ENCODE data around the gene MYOCOS.
"Not testable (repeated sequence)": the region's sequence is repeated elsewhere in the genome, so short reads cannot be mapped to it uniquely, and the experiment has no call there.

Gene MYOCOS

DNA sequence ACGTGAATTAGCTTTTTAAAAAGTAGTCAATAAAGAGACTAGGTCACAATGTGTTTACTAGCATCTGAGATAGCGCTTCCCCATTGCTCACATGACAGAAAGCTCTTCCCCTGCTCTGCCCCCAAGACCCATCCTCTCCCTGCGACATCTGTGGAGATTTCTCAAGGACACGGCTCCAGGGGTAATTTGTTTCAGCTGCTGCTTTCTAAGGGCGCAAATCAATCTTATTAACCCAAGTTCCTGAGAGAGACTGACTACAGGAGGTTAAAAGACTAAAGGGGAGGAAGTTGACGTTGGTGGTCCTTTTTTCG, at the start of gene MYOCOS:
Gene MYOCOS (plus strand): TSS at position 92 of the 311 bp plus-strand sequence. CDS start 1,641 bp downstream, outside the sequence.
- no peak for DNase-seq (ENCODE audit: low read depth in 2 of 2)

GRCh38 chr1:171576144-171576543, 45.9 kb upstream of the MYOCOS start:
- no peak for DNase-seq (ENCODE audit: low read depth in 2 of 2)

DNA sequence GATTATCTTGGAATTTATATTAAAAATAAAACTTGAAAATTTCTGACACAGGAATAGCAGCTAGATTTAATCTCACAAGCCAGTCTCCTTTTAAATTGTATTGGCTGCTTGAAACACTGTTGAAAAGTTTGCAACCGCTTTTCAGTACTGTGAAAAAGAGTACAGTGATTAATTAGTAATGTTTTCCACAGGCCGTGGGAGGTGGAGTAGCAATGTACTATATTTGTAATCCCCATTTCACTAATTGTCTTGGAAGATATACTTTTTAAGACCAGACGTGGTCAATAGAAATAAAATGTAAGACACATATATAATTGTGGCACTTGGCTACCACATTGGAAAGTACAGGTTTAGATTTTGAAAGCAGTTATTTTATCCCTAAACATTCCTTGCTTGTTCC, 40.8 kb upstream of the MYOCOS start:
- no peak for DNase-seq (ENCODE audit: low read depth in 2 of 2)

GRCh38 chr1:171581766-171582165, 40.3 kb upstream of the MYOCOS start:
- DNase-seq (ENCODE audit: low read depth in 2 of 2): no peak

GRCh38 chr1:171582589-171582988, 39.5 kb upstream of the MYOCOS start:
- DNase-seq (ENCODE audit: low read depth in 2 of 2): no peak

GRCh38 chr1:171583591-171584201, 38.3 kb upstream of the MYOCOS start:
- no peak for DNase-seq (ENCODE audit: low read depth in 2 of 2)

DNA sequence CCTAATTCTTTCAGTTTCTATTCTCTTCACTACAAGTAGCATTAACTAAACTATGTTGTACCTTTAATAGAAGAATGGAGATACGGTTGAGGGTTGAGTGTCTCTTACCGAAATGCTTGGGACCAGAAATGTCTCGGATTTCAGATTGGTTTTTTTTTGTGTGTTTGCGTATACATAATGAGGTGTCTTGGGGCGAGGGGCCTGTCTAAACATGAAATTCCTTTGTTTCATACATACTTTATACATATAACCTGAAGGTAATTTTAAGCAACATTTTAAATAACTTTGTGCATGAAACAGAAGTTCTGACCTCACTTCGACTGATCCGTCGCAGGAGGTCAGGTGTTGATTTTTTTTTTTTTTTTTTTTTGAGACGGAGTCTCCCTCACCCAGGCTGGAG, 36.3 kb upstream of the MYOCOS start:
- no peak for DNase-seq (ENCODE audit: low read depth in 2 of 2)

GRCh38 chr1:171588230-171588629, 33.8 kb upstream of the MYOCOS start:
- no peak for DNase-seq (ENCODE audit: low read depth in 2 of 2)

GRCh38 chr1:171590022-171590421, 32.0 kb upstream of the MYOCOS start:
- no peak for DNase-seq (ENCODE audit: low read depth in 2 of 2)

- DNase-seq (ENCODE audit: low read depth in 2 of 2): no peak
Observed at GRCh38 chr1:171595324-171595723, 26.7 kb upstream of the MYOCOS start.

DNA sequence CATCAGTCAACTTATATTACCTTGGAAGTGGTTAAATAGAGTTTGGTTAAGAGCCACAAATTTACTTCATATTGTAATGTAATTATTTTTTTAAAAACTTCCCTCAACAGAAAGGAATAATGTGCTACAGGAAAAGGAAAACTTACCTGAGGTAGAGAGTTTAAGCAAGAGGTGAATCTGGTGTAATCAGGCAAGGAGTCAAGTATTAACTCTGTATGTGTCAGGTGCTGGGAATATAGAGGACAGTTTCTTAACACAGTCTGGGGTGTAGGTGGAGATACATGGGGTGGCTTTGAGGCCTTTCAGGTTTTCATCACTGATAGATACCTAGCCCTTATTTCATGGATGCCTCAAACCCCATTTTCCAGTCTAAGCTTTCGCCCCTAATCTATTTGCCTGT, 25.9 kb upstream of the MYOCOS start:
- DNase-seq (ENCODE audit: low read depth in 2 of 2): no peak

GRCh38 chr1:171596705-171597104, 25.3 kb upstream of the MYOCOS start:
- DNase-seq (ENCODE audit: low read depth in 2 of 2): no peak

DNA sequence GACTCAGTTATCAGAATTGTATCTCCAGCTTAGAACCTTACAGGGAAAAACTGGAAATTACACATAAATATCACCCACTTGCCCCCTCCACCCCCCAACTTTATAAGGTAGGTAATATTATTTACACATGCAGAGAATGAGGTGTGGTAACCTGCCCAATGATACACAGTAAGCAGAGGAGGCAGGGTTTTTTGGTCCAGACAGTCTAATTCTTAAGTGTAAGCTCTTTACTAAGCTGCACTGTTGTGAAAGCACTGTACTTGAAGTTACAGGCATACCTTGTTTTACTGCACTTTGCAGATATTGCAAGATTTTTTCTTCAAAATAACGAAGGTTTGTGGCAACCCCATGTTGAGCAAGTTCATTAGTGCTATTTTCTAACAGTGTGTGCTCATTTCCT, 24.8 kb upstream of the MYOCOS start:
- DNase-seq (ENCODE audit: low read depth in 2 of 2): no peak

- not testable (repeated sequence) for DNase-seq (ENCODE audit: low read depth in 2 of 2)
Observed at GRCh38 chr1:171600310-171600709, 21.7 kb upstream of the MYOCOS start.

DNA sequence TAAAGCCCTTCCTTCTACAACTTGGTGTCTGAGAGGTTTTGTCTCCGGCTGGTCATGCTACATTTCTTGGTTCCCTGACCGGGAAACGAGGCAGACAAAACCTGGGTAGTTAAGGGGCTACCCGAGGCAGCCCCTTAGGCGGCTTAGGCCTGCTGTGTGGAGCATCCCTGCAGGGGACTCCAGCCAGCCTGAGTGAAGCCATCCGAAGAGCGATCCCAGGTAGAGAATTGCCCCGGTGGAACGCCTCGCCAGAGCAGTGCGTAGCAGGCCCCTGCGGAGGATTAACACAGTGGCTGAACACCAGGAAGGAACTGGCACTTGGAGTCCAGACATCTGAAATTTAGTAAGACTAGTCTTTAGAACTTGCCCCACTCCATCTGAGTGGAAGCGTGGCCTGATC, 21.2 kb upstream of the MYOCOS start:
- DNase-seq (ENCODE audit: low read depth in 2 of 2): no peak

DNA sequence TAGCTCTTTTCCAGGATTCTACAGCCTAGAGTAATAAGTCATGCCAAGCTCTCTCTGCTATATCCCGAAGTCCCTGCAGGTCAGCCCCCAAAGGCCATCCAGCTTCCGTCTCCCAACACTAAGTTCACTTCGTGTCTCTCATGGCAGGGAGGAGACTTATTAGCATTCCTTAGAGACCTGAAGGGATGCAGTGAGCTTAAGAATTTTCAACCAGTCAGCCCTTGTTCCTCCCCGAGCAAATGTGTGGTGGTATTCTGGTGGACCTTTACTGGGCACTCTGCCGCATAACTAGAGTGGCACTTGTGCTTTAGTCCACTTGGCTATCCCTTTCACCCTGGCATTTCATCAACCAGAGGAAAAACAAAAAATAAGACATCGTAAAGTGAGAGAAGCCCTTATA, 19.0 kb upstream of the MYOCOS start:
- DNase-seq (ENCODE audit: low read depth in 2 of 2): not testable (repeated sequence)

GRCh38 chr1:171606402-171606941, 15.6 kb upstream of the MYOCOS start:
- no peak for DNase-seq (ENCODE audit: low read depth in 2 of 2)

DNA sequence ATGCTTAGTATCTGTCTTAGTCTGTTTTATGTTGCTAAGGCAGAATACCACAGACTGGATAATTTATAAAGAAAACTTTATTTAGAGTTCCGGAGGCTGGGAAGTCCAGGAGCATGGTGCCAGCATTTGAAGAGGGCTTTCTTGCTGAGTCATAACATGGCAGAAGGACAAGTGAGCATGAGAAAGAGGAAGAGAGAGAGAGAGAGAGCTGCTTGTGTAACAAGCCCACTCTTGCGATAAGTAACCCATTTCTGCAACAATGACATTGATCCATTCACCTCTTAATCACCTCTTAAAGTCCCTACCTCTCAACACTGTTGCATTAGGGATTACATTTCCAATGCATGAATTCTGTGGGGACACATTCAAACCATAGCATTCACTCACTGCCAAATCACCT, 11.7 kb upstream of the MYOCOS start:
- no peak for DNase-seq (ENCODE audit: low read depth in 2 of 2)

GRCh38 chr1:171611306-171611705, 10.7 kb upstream of the MYOCOS start:
- DNase-seq (ENCODE audit: low read depth in 2 of 2): no peak

DNA sequence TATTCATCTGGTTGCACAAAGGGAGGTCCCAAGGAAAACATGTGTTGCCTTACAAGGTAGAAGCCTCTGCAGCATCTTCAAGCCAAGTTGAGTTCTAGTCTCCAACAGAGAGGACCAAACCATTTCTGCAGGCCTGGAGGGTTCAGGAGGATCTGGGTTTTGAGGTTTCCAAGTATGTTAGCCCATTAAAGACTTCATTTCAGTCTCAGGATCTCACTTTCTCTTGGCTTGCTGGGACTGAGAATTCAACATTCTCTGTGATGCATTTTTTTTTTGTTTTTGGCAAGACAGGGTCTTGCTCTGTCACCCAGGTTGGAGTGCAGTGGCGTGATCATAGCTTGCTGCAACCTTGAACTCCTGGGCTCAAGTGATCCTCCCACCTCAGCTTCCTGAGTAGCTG, 8.8 kb upstream of the MYOCOS start:
- no peak for DNase-seq (ENCODE audit: low read depth in 2 of 2)

DNA sequence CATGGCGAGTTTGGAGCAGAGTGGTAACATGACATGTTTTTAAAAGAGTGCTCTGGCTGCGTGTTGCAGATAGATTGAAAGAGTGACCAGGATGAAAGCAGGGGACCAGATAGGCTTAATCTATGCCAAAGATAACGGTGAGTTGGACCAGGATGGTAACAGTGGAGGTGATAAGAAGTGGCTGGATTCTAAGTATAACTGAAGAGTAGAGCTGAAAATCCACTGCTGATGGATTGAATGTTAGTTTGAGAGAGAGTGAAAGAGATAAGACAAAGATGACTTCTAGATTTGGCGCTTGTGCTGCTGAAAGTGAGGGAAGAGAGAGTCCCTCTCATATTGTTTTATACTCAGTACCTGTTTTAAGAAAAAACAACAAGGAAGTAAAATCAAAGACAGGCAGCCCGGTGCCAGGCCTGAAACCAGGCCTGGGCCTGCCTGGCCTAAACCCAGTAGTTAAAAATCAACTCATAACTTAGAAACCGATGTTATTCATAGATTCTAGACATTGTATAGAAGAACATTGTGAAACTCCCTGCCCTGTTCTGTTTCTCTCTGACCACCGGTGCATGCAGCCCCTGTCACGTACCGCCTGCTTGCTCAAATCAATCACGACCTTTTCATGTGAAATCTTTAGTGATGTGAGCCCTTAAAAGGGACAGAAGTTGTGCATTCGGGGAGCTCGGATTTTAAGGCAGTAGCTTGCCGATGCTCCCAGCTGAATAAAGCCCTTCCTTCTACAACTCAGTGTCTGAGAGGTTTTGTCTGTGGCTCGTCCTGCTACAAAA, 6.7 kb upstream of the MYOCOS start:
- not testable (repeated sequence) for DNase-seq (ENCODE audit: low read depth in 2 of 2)

DNA sequence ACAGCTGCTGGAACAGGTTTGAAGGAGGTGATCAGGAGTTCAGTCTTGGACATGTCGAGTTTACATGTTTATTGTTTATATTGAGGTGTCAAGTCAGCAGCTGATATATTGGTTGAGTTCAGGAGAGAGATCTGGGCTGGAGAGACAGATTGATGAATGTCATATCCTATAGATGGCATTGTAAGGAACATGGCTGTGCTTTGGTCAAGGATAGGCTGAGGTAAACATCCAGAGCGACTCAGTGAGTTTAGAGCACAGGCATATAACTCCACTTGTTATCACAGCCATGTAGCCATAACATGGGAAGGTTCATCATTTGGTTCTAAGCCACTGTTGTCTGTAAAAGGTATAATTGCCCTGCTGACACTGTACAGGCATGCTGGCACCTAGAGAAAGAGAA, 5.5 kb upstream of the MYOCOS start:
- no peak for DNase-seq (ENCODE audit: low read depth in 2 of 2)

DNA sequence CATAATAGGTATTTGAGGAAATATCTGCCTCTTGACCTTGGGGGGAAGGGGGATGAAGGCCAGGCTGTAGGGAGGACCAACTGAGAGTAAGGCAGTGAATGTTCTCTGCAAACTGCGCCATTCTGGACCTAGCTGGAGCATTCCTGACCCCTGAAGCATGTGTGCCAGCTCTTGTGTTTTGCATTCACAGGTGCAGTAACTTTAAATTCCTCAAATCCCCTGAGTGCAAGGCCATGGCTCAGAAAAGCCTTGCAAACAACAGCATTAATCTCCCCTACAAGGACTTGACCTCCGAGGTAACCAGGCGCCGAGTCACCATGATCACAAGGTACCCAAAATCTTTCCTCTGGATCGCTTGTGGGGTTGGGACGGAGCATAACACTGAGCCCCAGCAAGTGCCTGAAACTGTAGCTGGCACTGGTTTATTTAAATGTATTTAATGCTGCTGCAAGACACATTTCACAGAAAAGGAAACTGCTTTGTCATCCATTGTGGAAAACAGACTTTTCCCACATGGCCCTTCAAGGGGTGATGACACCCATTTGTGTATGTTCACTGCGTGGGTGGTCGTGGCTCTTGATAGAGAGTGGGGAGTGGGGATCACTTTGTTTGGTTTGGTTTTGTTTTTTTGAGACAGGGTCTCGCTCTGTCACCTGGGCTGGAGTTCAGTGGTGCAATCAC, 1.7 kb downstream of the MYOCOS start:
- no peak for DNase-seq (ENCODE audit: low read depth in 2 of 2)

Data from stimulated activated CD4-positive, alpha-beta T cell treated with anti-CD3 and anti-CD28 coated beads, Interleukin-15, amount 100 ng/mL, for 48 hours (primary cell).